SK-N-SH treated with all-trans-retinoic acid at 6 μM for 48 hours (cell line): ENCODE measurements around the gene SP2.

ENCODE experiments used
- ATAC-seq: fragments of 200-7000 bp; cut with Tn5 transposase; 3 replicates; pipeline ENCODE4 v1.9.1; 2020; ENCODE audit warnings: mild to moderate bottlenecking, moderate library complexity
- ARNTL ChIP-seq: fragments of 450-650 bp; formaldehyde crosslinking; IDR thresholded peaks from 2 replicates; pipeline ENCODE4 v1.5.0; 2020; ENCODE audit warnings: low read depth, mild to moderate bottlenecking, moderate library complexity, borderline replicate concordance
- BACH2 ChIP-seq: fragments of 250-450 bp; sonication (Bioruptor Pico); IDR thresholded peaks from 2 replicates; pipeline ENCODE4 v1.9.0; 2021; ENCODE audit warnings: mild to moderate bottlenecking, borderline replicate concordance
- CREB5 ChIP-seq: fragments of 250-450 bp; sonication (Bioruptor Pico); IDR thresholded peaks from 2 replicates; pipeline ENCODE4 v1.5.1; 2020; ENCODE audit warnings: low read depth, mild to moderate bottlenecking, moderate library complexity
- CSDC2 ChIP-seq: fragments of 250-450 bp; sonication (Bioruptor Pico); IDR thresholded peaks from 2 replicates; pipeline ENCODE4 v1.5.0; 2020; ENCODE audit warnings: mild to moderate bottlenecking, moderate library complexity
- CSRNP3 ChIP-seq: fragments of 250-450 bp; sonication (Bioruptor Pico); IDR thresholded peaks from 2 replicates; pipeline ENCODE4 v1.5.1; 2021; ENCODE audit warnings: mild to moderate bottlenecking, moderate library complexity
- ESRRG ChIP-seq: fragments of 250-450 bp; sonication (Bioruptor Pico); IDR thresholded peaks from 2 replicates; pipeline ENCODE4 v1.6.1; 2021; ENCODE audit warnings: mild to moderate bottlenecking
- GLIS3 ChIP-seq: fragments of 250-450 bp; sonication (Bioruptor Pico); IDR thresholded peaks from 2 replicates; pipeline ENCODE4 v1.5.0; 2020; ENCODE audit warnings: mild to moderate bottlenecking, moderate library complexity
- ISL1 ChIP-seq: fragments of 250-450 bp; sonication (Bioruptor Pico); IDR thresholded peaks from 2 replicates; pipeline ENCODE4 v2.1.2; 2022; ENCODE audit warnings: mild to moderate bottlenecking, moderate library complexity
- OSR1 ChIP-seq: fragments of 250-450 bp; sonication (Bioruptor Pico); IDR thresholded peaks from 2 replicates; pipeline ENCODE4 v1.8.0; 2022; ENCODE audit warnings: moderate library complexity, mild to moderate bottlenecking, inconsistent platforms
- POU6F1 ChIP-seq: fragments of 250-450 bp; sonication (Bioruptor Pico); IDR thresholded peaks from 2 replicates; pipeline ENCODE4 v1.8.0; 2021; ENCODE audit warnings: low read depth, mild to moderate bottlenecking, moderate library complexity, borderline replicate concordance
- RARB ChIP-seq: fragments of 250-450 bp; sonication (Bioruptor Pico); IDR thresholded peaks from 2 replicates; pipeline ENCODE4 v1.8.0; 2021; ENCODE audit warnings: mild to moderate bottlenecking, moderate library complexity
- SNAI2 ChIP-seq: fragments of 250-450 bp; sonication (Bioruptor Pico); IDR thresholded peaks from 2 replicates; pipeline ENCODE4 v1.5.0; 2020; ENCODE audit warnings: mild to moderate bottlenecking, moderate library complexity
- TCF4 ChIP-seq: fragments of 250-450 bp; sonication (Bioruptor Pico); IDR thresholded peaks from 2 replicates; pipeline ENCODE4 v1.8.0; 2021; ENCODE audit warnings: mild to moderate bottlenecking, moderate library complexity, borderline replicate concordance
- TOX ChIP-seq: fragments of 250-450 bp; sonication (Bioruptor Pico); IDR thresholded peaks from 2 replicates; pipeline ENCODE4 v1.8.0; 2021; ENCODE audit warnings: mild to moderate bottlenecking, moderate library complexity, borderline replicate concordance
- TSHZ2 ChIP-seq: fragments of 250-450 bp; sonication (Bioruptor Pico); IDR thresholded peaks from 2 replicates; pipeline ENCODE4 v1.5.0; 2020; ENCODE audit warnings: mild to moderate bottlenecking, moderate library complexity
- ZFP3 ChIP-seq: fragments of 250-450 bp; sonication (Bioruptor Pico); IDR thresholded peaks from 2 replicates; pipeline ENCODE4 v1.5.0; 2020; ENCODE audit warnings: mild to moderate bottlenecking, moderate library complexity
- ZFP30 ChIP-seq: fragments of 450-650 bp; formaldehyde crosslinking; IDR thresholded peaks from 2 replicates; pipeline ENCODE4 v1.5.0; 2022; ENCODE audit warnings: mild to moderate bottlenecking, moderate library complexity
- ZNF565 ChIP-seq: fragments of 450-650 bp; formaldehyde crosslinking; conservative IDR thresholded peaks from 2 replicates; pipeline ENCODE4 v1.5.0; 2020; ENCODE audit warnings: low read depth, mild to moderate bottlenecking, moderate library complexity
- ZNF70 ChIP-seq: fragments of 450-650 bp; formaldehyde crosslinking; IDR thresholded peaks from 2 replicates; pipeline ENCODE4 v1.5.0; 2020; ENCODE audit warnings: mild to moderate bottlenecking, moderate library complexity
- ZNF8 ChIP-seq: fragments of 450-650 bp; formaldehyde crosslinking; IDR thresholded peaks from 2 replicates; pipeline ENCODE4 v1.5.0; 2020; ENCODE audit warnings: mild to moderate bottlenecking, moderate library complexity

SP2 gene

GRCh38 chr17:47914306-47914948 lies 18.4 kb downstream of the SP2 start:
- TF ChIP-seq CSRNP3 (CRISPR knock-in tag) (no peak), TCF4 (no peak), RARB (CRISPR knock-in tag) (no peak), CSDC2 (no peak), CREB5 (CRISPR knock-in tag) (no peak), ZNF565 (no peak), ZFP30 (CRISPR knock-in tag) (no peak), TOX (no peak), SNAI2 (CRISPR knock-in tag) (no peak), OSR1 (CRISPR knock-in tag) (no peak), ARNTL (CRISPR knock-in tag) (no peak), ZNF8 (CRISPR knock-in tag) (no peak), TSHZ2 (no peak), ESRRG (no peak)
- ATAC-seq = no peak

GRCh38 chr17:47915776-47916398 lies 19.9 kb downstream of the SP2 start:
- no peak; the same call in 2 of the 3 replicates for ATAC-seq
- no peak for TF ChIP-seq ISL1 (CRISPR knock-in tag)
- no peak for TF ChIP-seq ARNTL (CRISPR knock-in tag)
- TF ChIP-seq SNAI2 (CRISPR knock-in tag) = no peak
- TF ChIP-seq BACH2 = no peak
- TF ChIP-seq ZFP30 (CRISPR knock-in tag) = no peak
- no peak for TF ChIP-seq RARB (CRISPR knock-in tag)
- TF ChIP-seq CREB5 (CRISPR knock-in tag) = no peak
- no peak for TF ChIP-seq POU6F1 (CRISPR knock-in tag)
- TF ChIP-seq OSR1 (CRISPR knock-in tag) = no peak
- TF ChIP-seq ZFP3 (CRISPR knock-in tag) = no peak
- no peak for TF ChIP-seq TCF4
- no peak for TF ChIP-seq ZNF70

- ATAC-seq = no peak
- TF ChIP-seq ZFP3 (CRISPR knock-in tag) (no peak), TSHZ2 (no peak), CSRNP3 (CRISPR knock-in tag) (no peak), ZNF70 (no peak), GLIS3 (CRISPR knock-in tag) (no peak), ESRRG (no peak), ISL1 (CRISPR knock-in tag) (no peak), SNAI2 (CRISPR knock-in tag) (no peak), ZNF8 (CRISPR knock-in tag) (no peak), CREB5 (CRISPR knock-in tag) (no peak), ZNF565 (no peak), ARNTL (CRISPR knock-in tag) (no peak), CSDC2 (no peak)
Observed at GRCh38 chr17:47916489-47917208, 20.6 kb downstream of the SP2 start.
